Glutamatergic neuron (in vitro differentiated cells): ENCODE results near the gene IQCN. TPM values are rescaled to one million over a fixed set of nuclear protein-coding genes. Genes with fewer than 3 reads are reported as not detected.

Source experiments
- DNase-seq: peaks from one replicate; pipeline ENCODE4 v3.0.0; 2022
- H3K27ac Mint-ChIP-seq: one replicate; pipeline ENCODE4 v1.8.0; 2020; ENCODE audit warnings: mild to moderate bottlenecking, mixed read lengths, inconsistent platforms; ENCODE audit not compliant: unreplicated experiment
- H3K27me3 Mint-ChIP-seq: one replicate; pipeline ENCODE4 v1.8.0; 2020; ENCODE audit warnings: mild to moderate bottlenecking, moderate library complexity, mixed read lengths, inconsistent platforms; ENCODE audit not compliant: unreplicated experiment
- H3K36me3 Mint-ChIP-seq: one replicate; pipeline ENCODE4 v1.8.0; 2020; ENCODE audit warnings: mild to moderate bottlenecking, mixed read lengths, inconsistent platforms; ENCODE audit not compliant: unreplicated experiment
- H3K4me1 Mint-ChIP-seq: one replicate; pipeline ENCODE4 v1.8.0; 2020; ENCODE audit warnings: mild to moderate bottlenecking, low read depth, mixed read lengths, inconsistent platforms; ENCODE audit not compliant: unreplicated experiment
- H3K4me3 Mint-ChIP-seq: one replicate; pipeline ENCODE4 v1.8.0; 2020; ENCODE audit warnings: mild to moderate bottlenecking, mixed read lengths, inconsistent platforms; ENCODE audit not compliant: unreplicated experiment
- H3K9me3 Mint-ChIP-seq: one replicate; pipeline ENCODE4 v1.8.0; 2020; ENCODE audit warnings: mild to moderate bottlenecking, moderate library complexity, mixed read lengths, inconsistent platforms; ENCODE audit not compliant: unreplicated experiment
- CTCF ChIP-seq: fragments of 200-600 bp; sonication (generic); IDR thresholded peaks from one replicate; pipeline ENCODE4 v1.5.0; 2021; ENCODE audit not compliant: partially characterized antibody, unreplicated experiment
- total RNA-seq: library from RNA; stranded (reverse); fragmentation: NEBNext Ultra II Directional; extraction: Animal tissue kit (Norgen Biotek cat#: 25700); gene quantifications from one replicate; pipeline ENCODE4 v1.2.1, GENCODE V29; 2021; ENCODE audit not compliant: unreplicated experiment

Gene IQCN
- total RNA-seq, 1 donor from 2014 or later = 23.6 TPM

GRCh38 chr19:18221815-18222725 is 52.2 kb downstream of the IQCN start:
- peaks cover 16% of the 10 kb centered on the region for H3K27me3 Mint-ChIP-seq
- H3K27ac Mint-ChIP-seq = no peak overlapping the region
- H3K4me1 Mint-ChIP-seq = peaks cover 8% of the 10 kb centered on the region
- H3K4me3 Mint-ChIP-seq = no peak overlapping the region
- peaks cover 8% of the 10 kb centered on the region for H3K9me3 Mint-ChIP-seq
- no peak for DNase-seq
- H3K36me3 Mint-ChIP-seq = no peaks in the 10 kb centered on the region
- TF ChIP-seq CTCF = no peak

- no peak overlapping the region for H3K4me3 Mint-ChIP-seq
- peaks cover 3% of the 10 kb centered on the region for H3K4me1 Mint-ChIP-seq
- peaks cover 6% of the 10 kb centered on the region for H3K9me3 Mint-ChIP-seq
- no peak for TF ChIP-seq CTCF
- H3K36me3 Mint-ChIP-seq = no peaks in the 10 kb centered on the region
- no peak overlapping the region for H3K27ac Mint-ChIP-seq
- DNase-seq = no peak
- H3K27me3 Mint-ChIP-seq = peaks cover 12% of the 10 kb centered on the region
Observed at GRCh38 chr19:18220632-18221275, 53.5 kb downstream of the IQCN start.

GRCh38 chr19:18219911-18220631 is 54.2 kb downstream of the IQCN start:
- H3K9me3 Mint-ChIP-seq = peaks cover 6% of the 10 kb centered on the region
- no peak overlapping the region for H3K27ac Mint-ChIP-seq
- no peak for TF ChIP-seq CTCF
- H3K36me3 Mint-ChIP-seq = no peaks in the 10 kb centered on the region
- peaks cover 10% of the 10 kb centered on the region for H3K27me3 Mint-ChIP-seq
- no peak for DNase-seq
- H3K4me3 Mint-ChIP-seq = no peak overlapping the region
- no peaks in the 10 kb centered on the region for H3K4me1 Mint-ChIP-seq

- no peak for DNase-seq
- Mint-ChIP-seq H3K27ac (no peak overlapping the region), H3K27me3 (peaks cover 7% of the 10 kb centered on the region), H3K4me3 (no peak overlapping the region), H3K9me3 (peaks cover 2% of the 10 kb centered on the region), H3K36me3 (no peaks in the 10 kb centered on the region), H3K4me1 (no peaks in the 10 kb centered on the region)
- TF ChIP-seq CTCF = no peak
Observed at GRCh38 chr19:18218600-18218999, 55.7 kb downstream of the IQCN start.
